Gastroesophageal sphincter (tissue), 3 donors: ENCODE measurements around the gene C5orf22.

ENCODE experiments used
- CTCF ChIP-seq, 4 experiments: fragments of 200-600 bp in 2 of 4; fragments of 450-650 bp in 2 of 4; sonication (generic) in 1 of 4; IDR thresholded peaks; one replicate each; pipeline ENCODE4 v1.5.1; 2017 to 2019; ENCODE audit warnings: antibody characterized with exemption in 4 of 4, mild to moderate bottlenecking in 2 of 4, moderate library complexity in 2 of 4
- POLR2A ChIP-seq, 2 donors: fragments of 450-650 bp; IDR thresholded peaks; one replicate each; pipeline ENCODE4 v1.6.1; 2017; ENCODE audit warnings: antibody characterized with exemption in 2 of 2, mild to moderate bottlenecking in 2 of 2, moderate library complexity in 1 of 2

GRCh38 chr5:31500256-31500655 is 31.8 kb upstream of the C5orf22 start:
- TF ChIP-seq POLR2A (IDR thresholded peaks at IDR 0.05) (no peak), CTCF (IDR thresholded peaks at IDR 0.05) (no peak)
